GM11168 (cell line): ENCODE measurements around the gene ACTMAP.
"Not testable (repeated sequence)": the region's sequence is repeated elsewhere in the genome, so short reads cannot be mapped to it uniquely, and the experiment has no call there.

Source experiments
- in situ Hi-C: fragments of 300-500 bp; cut with MboI; formaldehyde crosslinking; loops from one replicate; pipeline ENCODE4 v1.12.0; 2022; ENCODE audit warnings: low sequenced_read_pairs; ENCODE audit not compliant: unreplicated experiment

The ACTMAP gene

DNA sequence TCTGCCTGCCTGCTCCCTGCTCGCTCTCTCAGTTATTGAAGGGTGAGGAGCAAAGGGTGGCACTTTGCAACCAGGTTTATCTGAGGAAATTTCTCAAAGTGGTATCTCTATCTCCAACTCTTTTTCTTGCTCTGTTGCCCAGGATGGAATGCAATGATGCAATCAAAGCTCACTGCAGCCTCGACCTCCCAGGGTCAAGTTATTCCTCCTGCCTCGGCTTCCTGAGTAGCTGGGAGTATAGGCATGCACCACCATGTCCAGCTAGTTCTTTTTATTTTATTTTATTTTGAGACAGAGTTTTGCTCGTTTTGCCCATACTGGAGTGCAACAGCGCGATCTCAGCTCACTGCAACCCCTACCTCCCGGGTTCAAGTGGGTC, 4.9 kb downstream of the ACTMAP start:
- in situ Hi-C loops, result no loop called here

DNA sequence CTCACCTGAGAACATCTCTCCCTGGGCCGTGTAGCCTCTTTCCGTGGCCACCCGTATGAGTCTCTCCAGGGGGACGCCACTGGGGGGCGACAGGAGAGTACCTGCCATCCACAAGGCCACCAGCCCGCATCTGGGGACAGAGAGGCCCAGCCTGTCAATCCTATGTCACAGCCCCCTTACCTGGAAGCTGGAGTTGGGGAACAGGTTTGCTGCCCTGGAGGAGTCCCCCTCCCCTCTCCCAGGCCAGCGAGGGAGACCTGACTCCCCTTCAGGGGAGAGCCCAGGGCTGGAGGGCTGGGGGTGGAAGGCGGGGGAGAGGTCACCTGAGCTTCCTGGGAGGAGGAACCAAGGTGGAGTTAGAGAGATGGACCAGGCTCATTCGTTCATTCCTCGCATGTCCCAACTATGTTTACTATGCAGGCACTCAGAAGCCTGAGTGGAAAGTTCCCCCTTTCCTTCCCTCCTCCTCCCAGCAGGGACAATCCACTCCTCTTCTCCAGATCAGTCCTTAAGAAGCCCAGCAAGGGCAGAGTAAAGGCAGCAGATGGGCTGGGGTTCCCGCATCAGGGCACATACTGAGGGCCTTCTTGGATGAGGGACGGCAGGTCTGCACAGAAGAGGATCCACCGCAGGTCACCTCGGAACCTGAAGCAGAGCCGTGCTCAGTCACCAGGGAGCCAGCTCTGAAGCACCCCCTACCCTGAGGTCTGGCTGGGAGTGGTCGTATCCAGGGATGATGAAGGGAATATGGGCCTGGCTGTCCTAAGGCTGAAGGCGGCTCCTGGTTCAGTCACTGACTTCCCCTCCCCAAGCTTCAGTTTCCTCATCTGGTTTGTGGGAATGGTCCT, 5.5 kb downstream of the ACTMAP start:
- in situ Hi-C loops, result no loop called here

DNA sequence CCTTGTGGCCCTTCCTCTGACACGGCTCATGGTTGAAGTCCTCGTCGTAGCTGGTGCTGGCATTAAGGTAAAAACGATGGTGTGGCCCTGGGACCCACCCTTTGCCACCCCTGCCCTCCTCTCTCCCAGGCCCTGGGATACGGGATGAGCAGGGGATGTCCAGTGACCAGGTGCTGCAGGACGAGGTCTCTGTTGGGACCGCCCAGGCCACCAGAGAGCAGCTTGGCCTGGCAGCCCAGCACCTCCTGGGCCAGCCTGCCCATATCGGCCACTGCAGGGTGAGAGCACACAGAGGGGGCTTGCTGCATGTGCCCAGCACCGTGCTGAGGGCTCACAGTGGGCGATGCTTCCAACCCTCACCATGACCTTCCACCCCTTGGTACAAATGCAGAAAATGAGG, 6.4 kb downstream of the ACTMAP start:
- in situ Hi-C loops, result no loop called here

DNA sequence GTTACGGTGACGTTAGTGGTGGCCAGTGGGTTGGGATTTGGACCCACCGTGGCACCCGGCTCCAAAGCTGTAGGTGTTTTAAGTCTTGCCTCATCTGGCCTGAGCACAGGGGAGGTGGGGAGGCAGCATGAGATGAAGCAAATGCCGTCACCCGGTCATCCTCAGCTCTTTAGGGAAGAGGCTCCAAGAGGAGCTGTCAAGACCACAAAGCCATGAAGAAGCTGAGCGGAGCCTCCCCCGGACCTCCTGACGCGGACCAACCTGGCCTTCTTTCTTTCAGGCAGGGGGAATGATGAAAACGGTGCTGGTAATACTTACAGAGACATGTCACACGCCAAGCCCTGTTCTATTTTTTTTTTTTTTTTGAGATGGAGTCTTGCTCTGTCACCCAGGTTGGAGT, 7.4 kb downstream of the ACTMAP start:
- in situ Hi-C loops, result no loop called here

DNA sequence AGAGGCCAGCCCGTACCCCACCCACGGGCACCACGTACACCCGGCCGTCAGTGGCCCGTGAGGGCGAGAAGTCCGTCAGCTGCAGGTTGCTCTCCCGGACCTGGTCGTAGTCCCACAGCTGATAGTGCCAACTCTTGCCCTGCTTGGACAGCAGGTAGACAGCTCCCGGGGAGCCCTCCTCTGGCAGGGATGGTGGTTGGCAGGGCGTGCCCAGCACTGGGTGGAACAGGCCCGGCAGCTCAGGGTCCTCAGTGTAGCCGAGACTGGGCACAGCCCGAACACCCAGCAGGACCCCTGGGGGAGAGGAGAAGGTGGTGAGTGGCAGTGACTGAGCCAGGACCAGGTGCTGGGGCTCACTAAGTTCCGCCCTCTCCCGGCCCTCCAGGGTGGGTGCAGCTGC, 7.8 kb downstream of the ACTMAP start:
- in situ Hi-C loops, result no loop called here

DNA sequence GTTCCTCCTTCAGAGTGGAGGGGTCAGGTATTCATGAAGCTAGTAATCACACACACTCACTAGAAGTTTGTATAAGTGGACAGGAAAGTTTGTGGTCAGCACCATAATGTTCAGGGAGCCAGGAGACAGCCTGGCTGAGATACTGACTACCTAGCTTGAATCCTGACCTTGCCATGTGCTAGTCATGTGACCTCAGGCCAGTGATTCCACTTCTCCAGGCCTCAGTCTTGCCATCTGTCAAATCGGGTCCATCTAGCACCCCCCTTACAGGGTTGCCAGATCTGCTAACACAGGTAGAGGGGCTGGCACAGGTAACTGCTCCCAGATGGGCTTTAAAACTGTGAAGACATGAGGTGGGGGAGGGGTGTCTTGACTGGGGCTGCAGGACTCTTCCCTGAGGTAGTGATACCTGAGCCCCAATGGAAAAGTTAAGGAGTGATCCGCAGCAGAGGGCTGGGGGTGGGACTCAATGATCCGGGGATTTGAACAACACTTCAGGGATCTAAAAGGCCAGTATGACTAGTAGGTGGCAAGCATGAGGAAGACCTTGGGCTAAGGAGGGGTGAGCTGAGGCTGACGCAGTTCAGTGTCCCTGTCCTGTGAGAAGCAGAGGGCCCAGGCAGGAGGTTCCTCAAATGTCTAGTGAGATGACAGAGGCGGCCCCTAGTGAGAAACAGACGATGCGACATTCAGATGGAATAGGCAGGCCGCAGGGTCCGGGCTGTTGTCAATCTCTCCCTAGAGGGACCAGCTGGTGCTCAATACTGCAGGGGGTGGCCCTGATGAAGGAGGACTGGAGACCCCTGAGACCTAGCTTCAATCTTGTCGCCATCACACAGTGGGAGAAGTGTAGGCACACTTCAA, 8.5 kb downstream of the ACTMAP start:
- in situ Hi-C loops, result no loop called here

DNA sequence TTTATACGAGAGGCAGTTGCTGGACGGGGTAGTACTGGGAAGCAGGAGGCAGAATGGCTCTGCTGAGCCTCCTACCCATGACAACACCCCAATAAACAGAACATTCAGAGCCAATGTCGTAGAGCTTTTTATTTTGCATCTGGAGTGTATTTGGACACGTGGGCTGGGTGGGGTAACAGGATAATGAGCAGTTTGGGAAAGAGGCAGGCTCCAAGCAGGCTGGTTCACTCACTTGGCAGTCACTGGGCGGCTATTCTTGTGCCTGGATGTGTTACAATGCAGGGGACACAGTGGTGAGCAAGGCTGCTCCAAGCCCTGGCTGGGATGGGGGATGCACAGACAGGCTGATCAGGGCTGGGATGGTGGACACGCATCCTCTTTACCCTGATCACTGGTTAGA, 9.5 kb downstream of the ACTMAP start:
- in situ Hi-C loops, result no loop called here

DNA sequence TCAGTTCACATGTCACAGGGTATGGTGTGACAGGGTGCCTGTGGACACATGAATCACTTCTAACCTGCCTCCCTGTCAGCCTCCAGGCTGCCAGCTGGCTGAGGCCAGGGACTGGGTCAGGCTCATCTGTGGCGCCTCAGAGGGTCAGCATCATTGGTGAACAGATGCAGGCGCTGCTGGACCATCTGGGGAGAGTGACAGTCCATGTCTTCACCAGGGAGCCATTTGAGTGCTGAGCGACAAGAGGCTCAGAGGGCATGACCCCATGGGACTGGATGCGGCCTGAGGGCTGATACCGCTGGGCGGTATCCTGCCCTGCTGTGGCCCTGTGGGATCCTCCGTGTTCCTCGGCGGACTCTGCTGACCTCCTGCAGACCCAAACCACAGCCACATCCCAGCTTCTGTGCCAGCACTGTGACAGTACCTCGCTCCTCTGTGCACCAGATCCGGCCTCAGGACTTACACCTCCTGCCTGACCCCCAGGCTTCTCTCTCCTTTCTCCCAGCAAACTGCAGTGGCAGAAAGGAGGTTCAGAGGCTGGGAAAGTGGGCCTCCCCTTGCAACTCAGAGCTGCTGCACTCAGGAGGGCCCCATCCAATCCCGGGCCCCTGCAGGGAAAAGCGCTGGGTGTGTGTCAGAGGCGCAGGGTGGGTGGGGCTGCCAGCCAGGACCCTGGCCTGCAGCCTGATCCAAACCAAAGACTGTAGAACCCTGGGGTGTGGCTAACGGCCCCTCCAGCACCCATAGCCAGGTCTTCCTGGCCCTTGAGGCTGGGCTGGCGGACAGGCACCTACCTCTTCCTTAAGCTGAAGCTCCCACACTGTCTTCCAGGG, 10.2 kb downstream of the ACTMAP start:
- in situ Hi-C loops, result no loop called here

DNA sequence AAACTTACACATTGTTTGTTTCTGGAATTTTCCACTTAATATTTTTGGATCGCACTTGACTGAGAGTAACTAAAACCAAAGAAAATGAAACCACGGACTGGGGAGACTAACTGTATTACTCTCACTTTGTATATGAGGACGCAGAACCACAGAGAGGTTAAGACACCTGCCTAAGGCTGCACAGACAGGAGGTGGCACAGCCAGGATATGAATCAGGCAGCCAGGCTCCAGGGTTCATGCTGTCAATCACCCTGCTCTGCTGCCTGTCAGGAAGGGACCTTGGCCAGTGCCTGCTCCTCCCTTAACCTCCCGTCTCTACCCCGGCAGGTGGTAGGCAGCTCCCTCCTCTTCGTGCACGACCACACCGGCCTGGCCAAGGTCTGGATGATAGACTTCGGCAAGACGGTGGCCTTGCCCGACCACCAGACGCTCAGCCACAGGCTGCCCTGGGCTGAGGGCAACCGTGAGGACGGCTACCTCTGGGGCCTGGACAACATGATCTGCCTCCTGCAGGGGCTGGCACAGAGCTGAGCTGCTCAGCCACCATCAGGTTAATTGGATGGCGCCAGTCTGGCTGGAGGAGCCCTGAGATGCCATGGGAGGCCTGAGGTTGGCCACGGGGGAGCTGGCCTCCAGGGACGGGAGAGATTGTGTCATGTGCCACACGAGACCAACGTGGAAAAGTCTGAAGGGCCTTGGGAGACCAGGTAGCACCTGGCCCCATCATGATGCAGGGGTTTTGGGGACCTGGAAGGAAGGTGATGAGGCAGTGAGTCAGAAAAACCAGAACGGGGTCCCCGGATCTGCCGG, 11.0 kb downstream of the ACTMAP start:
- in situ Hi-C loops, result no loop called here

DNA sequence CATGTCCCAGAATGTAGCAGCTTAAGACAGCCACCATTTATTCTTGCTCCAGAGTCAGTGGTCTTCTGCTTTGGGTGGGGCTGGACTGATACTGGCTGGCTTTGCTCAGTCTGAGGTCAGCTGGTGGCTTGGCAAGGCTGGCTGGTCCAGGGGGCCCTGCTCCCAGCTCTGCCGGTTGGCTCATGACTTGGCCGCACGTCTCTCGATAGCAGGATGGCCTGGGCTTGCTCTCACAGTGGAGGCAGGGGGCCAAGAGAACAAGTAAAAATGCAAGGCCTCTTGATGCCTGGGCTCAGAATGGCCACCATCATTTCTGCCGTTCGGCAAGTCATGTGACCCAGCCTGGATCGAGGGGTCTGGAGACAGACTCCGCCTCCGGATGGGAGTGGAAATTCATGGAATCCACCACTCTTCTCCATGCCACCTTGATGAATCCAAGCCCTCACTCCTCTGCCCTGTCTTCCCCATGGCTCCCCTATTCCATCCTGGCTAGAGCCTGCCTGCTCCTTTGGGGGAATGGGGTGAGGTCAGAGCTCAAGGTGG, 13.1 kb downstream of the ACTMAP start:
- in situ Hi-C loops, result no loop called here

DNA sequence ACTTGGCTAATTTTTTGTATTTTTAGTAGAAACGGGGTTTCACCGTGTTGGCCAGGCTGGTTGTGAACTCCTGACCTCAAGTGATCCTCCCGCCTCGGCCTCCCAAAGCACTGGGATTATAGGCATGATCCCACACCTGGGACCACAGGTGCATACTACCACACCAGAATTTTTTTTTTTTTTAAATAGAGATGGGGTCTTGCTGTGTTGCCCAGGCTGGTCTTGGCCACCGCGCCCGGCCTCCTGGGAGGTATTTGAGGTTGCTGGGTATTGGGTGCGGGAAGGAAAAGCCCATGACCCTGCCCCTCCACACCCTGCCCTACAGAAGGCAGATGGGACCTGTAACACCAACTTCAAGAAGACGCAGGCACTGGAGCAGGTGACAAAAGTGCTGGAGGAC, 13.6 kb downstream of the ACTMAP start:
- in situ Hi-C loops, result no loop called here

DNA sequence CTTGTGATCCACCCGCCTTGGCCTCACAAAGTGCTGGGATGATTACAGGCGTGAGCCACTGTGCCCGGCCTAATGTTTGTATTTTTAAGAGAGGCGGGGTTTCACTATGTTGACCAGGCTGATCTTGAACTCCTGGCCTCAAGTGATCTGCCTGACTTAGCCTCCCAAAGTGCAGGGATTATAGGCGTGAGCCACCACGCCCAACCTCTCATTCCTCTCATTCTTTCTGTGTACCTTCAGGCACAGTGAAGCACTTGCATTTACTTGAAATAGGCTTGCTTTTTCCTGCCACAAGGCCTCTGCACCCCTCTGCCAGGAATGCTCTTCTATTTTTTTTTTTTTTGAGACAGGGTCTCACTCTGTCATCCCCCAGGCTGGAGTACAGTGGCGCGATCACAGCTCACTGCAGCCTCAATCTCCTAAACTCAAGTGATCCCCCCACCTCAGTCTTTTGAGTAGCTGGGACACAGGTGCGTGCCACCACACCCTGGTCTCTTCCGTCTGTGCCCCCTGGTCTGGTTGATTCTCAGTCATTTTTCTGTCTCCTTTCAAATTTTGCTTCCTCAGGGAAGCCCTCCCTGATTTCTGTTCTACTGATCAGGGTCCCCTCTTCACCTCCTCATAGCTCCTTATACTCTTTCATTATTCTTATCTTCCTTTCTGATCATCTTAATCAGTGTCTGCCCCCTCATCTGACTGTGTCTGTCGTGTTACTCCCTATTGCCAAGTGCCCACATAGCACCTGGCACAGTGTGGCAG, 15.1 kb downstream of the ACTMAP start:
- in situ Hi-C loops, result no loop called here

DNA sequence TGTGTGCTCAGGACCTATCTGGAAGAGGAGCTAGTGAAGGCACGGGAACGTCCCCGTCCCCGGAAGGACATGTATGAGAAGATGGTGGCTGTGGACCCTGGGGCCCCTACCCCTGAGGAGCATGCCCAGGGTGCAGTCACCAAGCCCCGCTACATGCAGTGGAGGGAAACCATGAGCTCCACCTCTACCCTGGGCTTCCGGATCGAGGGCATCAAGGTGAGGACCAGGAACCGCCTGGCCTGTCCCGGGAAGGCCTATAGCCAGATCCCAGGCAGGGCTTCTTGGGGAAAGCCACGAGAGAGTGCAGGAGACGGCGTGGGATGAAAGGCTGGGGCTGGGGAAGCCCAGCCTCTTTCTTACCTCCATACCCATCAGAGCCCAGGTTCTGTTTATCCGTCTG, 17.1 kb downstream of the ACTMAP start:
- in situ Hi-C loops, result no loop called here

DNA sequence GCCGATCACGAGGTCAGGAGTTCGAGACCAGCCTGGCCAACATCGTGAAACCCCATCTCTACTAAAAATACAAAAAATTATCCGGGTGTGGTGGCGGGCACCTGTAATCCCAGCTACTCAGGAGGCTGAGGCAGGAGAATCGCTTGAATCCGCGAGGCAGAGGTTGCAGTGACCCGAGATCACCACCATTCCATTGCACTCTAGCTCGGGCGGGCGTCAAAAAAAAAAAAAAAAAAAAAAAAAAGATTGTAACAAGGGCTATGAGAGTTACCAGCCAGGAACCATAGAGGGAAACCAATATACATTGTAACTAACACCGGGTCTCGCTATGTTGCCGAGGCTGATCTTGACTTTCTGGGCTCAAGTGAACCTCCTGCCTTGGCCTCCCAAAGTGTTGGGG, 18.0 kb downstream of the ACTMAP start:
- in situ Hi-C loops, result not testable (repeated sequence)

DNA sequence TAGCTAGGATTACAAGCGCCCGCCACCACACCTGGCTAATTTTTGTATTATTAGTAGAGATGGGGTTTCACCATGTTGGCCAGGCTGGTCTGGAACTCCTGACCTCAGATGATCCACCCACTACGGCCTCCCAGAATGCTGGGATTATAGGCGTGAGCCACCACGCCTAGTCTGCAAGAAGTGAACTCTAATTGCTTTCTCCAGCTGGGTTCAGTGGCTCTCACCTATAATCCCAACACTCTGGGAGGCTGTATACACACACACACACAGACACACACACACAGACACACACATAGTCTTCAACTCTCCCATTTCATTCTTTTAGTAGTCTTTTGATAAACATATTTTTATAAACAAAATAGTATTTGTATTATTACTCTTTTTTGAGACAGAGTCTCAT, 20.2 kb downstream of the ACTMAP start:
- in situ Hi-C loops, result not testable (repeated sequence)

DNA sequence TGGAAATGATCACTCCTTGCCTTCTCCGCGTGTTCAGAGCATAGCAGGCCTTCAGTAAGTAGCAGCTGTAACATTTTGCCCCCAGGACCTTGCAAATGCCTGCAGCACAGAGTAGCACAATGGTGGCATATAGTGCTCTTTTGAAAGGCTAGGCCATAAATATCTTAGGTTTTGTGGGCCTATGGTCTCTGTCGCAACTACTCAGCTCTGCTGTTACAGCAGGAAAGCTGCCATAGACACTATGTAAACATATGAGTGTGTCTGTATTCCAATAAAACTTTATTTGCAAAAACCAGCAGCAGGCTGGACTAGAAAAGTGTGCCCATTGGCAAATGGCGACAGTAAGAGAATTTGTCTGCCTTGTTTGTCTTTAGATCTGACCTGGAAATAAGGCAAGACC, 24.0 kb downstream of the ACTMAP start:
- in situ Hi-C loops, result no loop called here

DNA sequence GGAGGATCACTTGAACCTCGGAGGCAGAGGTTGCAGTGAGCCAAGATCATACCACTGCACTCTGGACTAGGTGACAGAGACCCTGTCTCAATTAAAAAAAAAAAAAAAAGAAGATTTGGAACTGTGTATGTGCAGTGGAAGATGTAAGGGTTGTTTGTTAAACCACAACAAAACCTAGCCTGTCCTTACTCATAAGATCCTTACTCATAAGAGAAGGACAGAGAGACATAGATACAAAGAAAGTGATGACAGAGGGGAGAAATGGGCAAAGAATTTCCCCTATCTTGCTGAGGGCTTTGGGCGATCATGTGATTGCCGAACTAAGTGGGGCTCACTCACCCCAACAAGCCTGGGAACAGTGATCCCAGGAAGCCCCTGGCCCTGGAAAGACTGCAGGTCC, 25.4 kb downstream of the ACTMAP start:
- in situ Hi-C loops, result no loop called here

DNA sequence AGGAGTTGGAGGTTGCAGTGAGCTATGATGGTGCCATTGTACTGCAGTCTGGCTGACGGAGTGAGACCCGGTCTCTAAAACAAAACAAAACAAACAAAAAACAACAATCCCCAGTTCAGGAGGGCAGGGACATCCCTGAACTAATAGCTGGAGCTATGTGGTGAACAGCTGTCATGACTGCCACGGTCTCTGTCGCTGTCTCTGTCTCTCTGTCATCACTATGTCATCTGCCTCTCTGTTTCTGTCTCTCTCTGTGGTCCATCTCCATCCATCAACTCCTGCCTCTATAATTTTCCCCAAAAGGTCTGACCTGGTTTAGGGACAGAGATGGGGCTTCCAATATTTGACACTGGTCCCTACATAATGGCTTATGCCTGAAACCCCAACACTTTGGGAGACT, 26.0 kb downstream of the ACTMAP start:
- in situ Hi-C loops, result no loop called here

DNA sequence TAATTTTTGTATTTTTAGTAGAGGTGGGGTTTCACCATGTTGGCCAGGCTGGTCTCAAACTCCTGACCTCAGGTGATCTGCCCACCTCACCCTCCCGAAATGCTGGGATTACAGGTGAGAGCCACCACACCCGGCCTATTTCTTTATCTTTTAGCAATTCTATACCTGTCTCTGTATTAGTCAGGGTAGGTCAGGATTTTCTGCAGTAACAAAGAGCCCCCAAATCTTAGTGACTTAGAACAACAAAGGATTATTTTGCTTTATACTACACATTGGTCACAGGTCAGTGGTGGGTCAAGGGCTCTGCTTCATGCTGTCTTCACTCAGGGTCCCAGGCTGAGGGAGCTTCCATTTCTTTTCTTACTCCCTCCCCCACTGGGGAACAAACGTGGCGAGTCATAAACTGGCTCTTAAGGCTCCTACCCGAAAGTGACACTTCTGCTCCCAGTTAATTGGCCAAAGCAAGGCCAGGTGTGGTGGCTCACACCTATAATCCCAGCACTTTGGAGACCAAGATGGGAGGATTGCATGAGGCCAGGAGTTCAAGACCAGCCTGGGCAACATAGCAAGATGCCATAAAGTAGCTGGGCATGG, 26.5 kb downstream of the ACTMAP start:
- in situ Hi-C loops, result no loop called here
